ENCODE results near the gene SRSF7. TPM values are rescaled to one million over a fixed set of nuclear protein-coding genes. Genes with fewer than 3 reads are reported as not detected.

SRSF7 gene
- total RNA-seq, 1 experiment from 2014 or later, result 275 TPM

- Mint-ChIP-seq H3K27ac (ENCODE audit: low read depth, unreplicated experiment) (no peak overlapping the region), H3K9me3 (ENCODE audit: unreplicated experiment) (no peaks in the 10 kb centered on the region), H3K27me3 (ENCODE audit: insufficient read depth, unreplicated experiment) (peaks cover 11% of the 10 kb centered on the region), H3K36me3 (ENCODE audit: insufficient read depth, unreplicated experiment) (no peaks in the 10 kb centered on the region), H3K4me1 (ENCODE audit: insufficient read depth, unreplicated experiment) (no peaks in the 10 kb centered on the region), H3K4me3 (ENCODE audit: unreplicated experiment) (no peak overlapping the region)
- ChIA-PET POLR2A (no interaction called here), CTCF (interaction anchor here (0.6 to 1.2 kb wide), 4 partner anchors 12 to 1619 kb away, joined by 3 to 4 read pairs (median 3); no protein-coding TSS in a partner anchor)
- no peak for TF ChIP-seq CTCF (IDR thresholded peaks at IDR 0.05; ENCODE audit: unreplicated experiment)
- DNase-seq (ENCODE audit: unreplicated experiment), result no peak
- no TSS peak for BruUV-seq (replicated peaks)
- intact Hi-C loops (cut with micrococcal nuclease), result no loop called here
These were observed 49.6 kb downstream of the SRSF7 start for GRCh38 chr2:38701542-38701941.

GRCh38 chr2:38700881-38701458, 50.2 kb downstream of the SRSF7 start:
- H3K36me3 Mint-ChIP-seq (ENCODE audit: insufficient read depth, unreplicated experiment), result no peaks in the 10 kb centered on the region
- no peak for DNase-seq (ENCODE audit: unreplicated experiment)

GRCh38 chr2:38700113-38700785, 50.9 kb downstream of the SRSF7 start:
- intact Hi-C loops (cut with micrococcal nuclease), result no loop called here
- Mint-ChIP-seq H3K27ac (ENCODE audit: low read depth, unreplicated experiment) (no peak overlapping the region), H3K36me3 (ENCODE audit: insufficient read depth, unreplicated experiment) (no peaks in the 10 kb centered on the region), H3K9me3 (ENCODE audit: unreplicated experiment) (no peaks in the 10 kb centered on the region), H3K27me3 (ENCODE audit: insufficient read depth, unreplicated experiment) (peaks cover 5% of the 10 kb centered on the region), H3K4me1 (ENCODE audit: insufficient read depth, unreplicated experiment) (no peaks in the 10 kb centered on the region), H3K4me3 (ENCODE audit: unreplicated experiment) (no peak overlapping the region)
- no TSS peak for BruUV-seq (replicated peaks)
- no peak for TF ChIP-seq CTCF (IDR thresholded peaks at IDR 0.05; ENCODE audit: unreplicated experiment)
- no peak for DNase-seq (ENCODE audit: unreplicated experiment)
- ChIA-PET POLR2A (no interaction called here), CTCF (interaction anchor here (1.2 kb wide), 1 partner anchor 13 kb away, joined by 3 read pairs; no protein-coding TSS in a partner anchor)

More at GRCh38 chr2:38700881-38701458, 50.2 kb downstream of the SRSF7 start:
- H3K27me3 Mint-ChIP-seq (ENCODE audit: insufficient read depth, unreplicated experiment), result peaks cover 11% of the 10 kb centered on the region
- CTCF ChIA-PET, result interaction anchor here (0.7 to 1.2 kb wide), 3 partner anchors 13 to 1618 kb away, joined by 3 to 4 read pairs (median 3); no protein-coding TSS in a partner anchor
- no peak overlapping the region for H3K27ac Mint-ChIP-seq (ENCODE audit: low read depth, unreplicated experiment)
- no peak for TF ChIP-seq CTCF (IDR thresholded peaks at IDR 0.05; ENCODE audit: unreplicated experiment)
- no peaks in the 10 kb centered on the region for H3K4me1 Mint-ChIP-seq (ENCODE audit: insufficient read depth, unreplicated experiment)
- BruUV-seq (replicated peaks), result no TSS peak
- POLR2A ChIA-PET, result no interaction called here
- H3K4me3 Mint-ChIP-seq (ENCODE audit: unreplicated experiment), result no peak overlapping the region
- no peaks in the 10 kb centered on the region for H3K9me3 Mint-ChIP-seq (ENCODE audit: unreplicated experiment)
- intact Hi-C loops (cut with micrococcal nuclease), result no loop called here

- no TSS peak for BruUV-seq (replicated peaks)
- DNase-seq (ENCODE audit: unreplicated experiment), result no peak
- H3K27ac Mint-ChIP-seq (ENCODE audit: low read depth, unreplicated experiment), result no peak overlapping the region
- H3K36me3 Mint-ChIP-seq (ENCODE audit: insufficient read depth, unreplicated experiment), result no peaks in the 10 kb centered on the region
- H3K4me1 Mint-ChIP-seq (ENCODE audit: insufficient read depth, unreplicated experiment), result no peaks in the 10 kb centered on the region
- TF ChIP-seq CTCF (IDR thresholded peaks at IDR 0.05; ENCODE audit: unreplicated experiment), result no peak
- CTCF ChIA-PET, result interaction anchor here (0.6 to 1.0 kb wide), 3 partner anchors 98 to 705 kb away, joined by 3 to 4 read pairs (median 3); no protein-coding TSS in a partner anchor
- POLR2A ChIA-PET, result interaction anchor here (0.7 to 1.1 kb wide), 4 partner anchors 10 to 53 kb away, joined by 4 to 5 read pairs (median 4); partner anchors contain the start of gene SRSF7
- intact Hi-C loops (cut with micrococcal nuclease), result no loop called here
- H3K4me3 Mint-ChIP-seq (ENCODE audit: unreplicated experiment), result no peak overlapping the region
- H3K9me3 Mint-ChIP-seq (ENCODE audit: unreplicated experiment), result no peaks in the 10 kb centered on the region
- H3K27me3 Mint-ChIP-seq (ENCODE audit: insufficient read depth, unreplicated experiment), result no peaks in the 10 kb centered on the region
These were observed 52.6 kb downstream of the SRSF7 start for GRCh38 chr2:38698467-38699003.
